ENCODE results near the gene ZSCAN1.

Gene ZSCAN1

DNA sequence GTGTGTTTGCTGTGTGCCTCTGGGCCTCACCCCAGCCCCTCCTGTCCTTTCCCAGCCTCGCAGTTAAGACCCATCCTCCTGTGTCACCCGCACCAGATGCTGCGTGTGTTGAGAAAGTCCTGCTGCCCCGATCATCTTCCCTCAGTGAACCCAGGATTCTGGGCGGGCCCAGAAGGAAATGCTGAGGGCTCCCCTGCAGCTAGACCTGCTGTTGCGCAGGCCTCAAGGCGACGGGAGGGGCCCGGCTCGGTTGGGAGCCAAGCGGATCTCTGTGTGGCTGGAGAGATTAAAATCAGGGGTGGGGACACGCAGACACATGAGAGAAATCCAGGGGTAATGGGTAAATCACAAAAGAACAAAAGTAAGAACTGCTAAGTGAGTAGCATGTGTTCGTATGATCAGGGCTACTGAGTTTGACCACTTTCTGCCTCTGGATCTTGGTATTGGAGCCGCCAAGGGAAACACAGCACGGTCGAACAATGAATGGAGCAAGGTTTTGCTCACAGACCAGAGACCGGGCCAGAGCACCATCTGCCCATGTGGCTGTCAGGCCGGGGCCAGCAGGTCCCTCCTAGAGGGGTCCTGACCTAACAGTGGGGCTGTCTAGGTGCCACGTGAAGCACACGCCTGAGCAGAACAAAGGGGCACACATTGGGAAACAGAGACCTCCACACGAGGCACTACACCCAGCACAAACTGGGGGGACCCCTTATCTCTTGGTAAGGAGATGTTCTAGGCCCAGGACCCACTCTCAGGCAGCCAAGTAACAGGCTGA is 7.1 kb downstream of the ZSCAN1 start:
- no peak for DNase-seq (ENCODE audit: low read depth in 2 of 2)

DNA sequence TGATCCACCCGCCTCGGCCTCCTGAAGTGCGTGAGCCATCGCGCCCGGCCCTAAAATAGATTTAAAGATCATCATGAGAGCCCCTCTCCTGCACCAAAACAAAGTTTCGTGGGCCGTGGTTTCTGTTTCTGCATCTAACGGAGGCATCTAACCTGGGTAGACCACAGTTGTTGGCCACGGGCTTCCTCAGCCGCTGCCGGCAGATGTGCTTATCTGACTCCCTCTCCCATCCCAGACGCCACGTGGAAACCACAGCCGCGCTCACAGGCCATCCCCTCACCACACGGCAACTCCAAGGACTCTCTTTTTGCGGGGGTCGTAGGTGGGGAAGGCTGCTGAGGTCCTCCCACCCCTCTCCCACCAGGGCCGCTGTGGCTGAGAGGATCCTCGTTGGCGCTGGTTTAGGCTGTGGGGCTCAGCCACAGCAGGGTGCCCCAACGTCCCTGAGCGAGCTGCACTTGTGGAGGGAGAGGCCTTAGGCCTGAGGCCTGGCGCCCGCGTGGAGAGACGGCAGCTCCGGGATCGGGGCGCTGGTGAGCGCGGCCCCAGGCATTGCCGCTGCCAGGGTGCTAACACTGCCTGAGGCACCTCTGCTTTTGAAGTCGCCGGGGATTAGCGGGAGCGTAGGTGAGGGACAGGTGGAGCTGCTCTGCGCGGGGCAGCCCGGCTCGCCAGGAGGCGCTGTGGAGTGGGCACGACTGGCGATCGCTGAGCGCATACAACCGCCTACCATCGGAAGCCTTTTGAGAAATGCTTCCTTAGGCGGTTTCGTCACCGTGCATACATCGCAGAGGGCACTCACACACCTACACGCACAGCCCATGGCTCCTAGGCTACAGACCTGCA is 8.9 kb downstream of the ZSCAN1 start:
- no peak for DNase-seq (ENCODE audit: low read depth in 2 of 2)

DNA sequence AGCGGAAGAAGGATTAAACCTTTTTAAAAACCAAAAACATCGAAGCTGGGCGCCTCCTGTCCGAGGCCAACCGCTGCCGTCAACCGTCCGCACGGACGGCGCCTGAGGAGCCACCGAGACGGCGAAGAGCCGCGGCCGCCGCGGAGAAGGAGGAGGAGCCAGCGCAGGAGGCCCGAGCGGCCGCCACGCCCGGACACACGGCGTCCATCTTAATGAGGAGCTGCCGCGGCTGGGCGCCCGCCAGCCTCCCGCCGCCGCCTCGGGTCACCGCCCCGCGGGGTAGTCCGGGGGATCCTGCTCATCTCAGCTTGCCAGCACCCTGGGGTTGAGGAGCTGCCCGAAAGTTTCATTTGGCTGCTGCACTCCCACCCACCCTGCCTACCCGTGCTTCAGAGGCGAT is 10.6 kb downstream of the ZSCAN1 start:
- DNase-seq (ENCODE audit: low read depth in 2 of 2), result no peak

DNA sequence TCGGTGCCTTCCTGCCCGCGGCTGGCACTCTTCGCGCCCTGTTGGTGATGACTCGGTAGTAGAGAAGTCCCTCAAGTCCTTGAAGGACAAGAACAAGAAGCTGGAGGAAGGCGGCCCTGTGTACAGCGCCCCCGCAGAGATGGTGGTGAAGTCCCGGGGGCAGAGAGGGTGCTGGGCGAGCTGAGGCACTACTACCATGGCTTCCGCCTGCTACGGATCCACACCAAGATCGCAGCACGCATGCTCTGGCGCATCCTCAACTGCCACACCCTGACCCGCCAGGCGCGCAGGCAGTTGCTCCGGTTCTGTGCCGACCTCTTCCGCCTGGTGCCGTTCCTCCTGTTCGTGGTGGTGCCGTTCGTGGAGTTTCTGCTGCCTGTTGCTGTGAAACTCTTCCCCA is 11.1 kb downstream of the ZSCAN1 start:
- DNase-seq (ENCODE audit: low read depth in 2 of 2), result no peak

DNA sequence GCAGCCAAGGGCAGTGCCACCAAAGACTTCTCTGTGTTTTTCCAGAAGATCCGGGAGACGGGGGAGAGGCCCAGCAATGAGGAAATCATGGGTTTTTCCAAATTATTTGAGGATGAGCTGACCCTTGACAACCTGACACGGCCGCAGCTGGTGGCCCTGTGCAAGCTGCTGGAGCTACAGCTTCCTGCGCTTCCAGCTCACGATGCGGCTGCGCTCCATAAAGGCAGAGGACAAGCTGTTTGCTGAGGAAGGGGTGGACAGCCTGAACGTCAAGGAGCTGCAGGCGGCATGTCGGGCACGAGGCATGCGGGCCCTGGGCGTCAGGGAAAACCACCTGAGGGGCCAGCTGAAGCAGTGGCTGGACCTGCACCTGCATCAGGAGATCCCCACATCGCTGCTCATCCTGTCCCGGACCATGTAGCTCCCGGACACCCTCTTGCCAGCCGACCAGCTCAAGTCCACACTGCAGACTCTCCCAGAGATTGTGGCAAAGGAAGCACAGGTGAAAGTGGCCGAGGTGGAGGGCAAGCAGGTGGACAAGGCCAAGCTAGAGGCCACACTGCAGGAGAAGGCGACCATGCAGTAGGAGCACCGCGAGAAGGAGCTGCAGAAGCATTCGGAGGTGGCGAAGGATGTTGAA is 11.7 kb downstream of the ZSCAN1 start:
- DNase-seq (ENCODE audit: low read depth in 2 of 2), result no peak

DNA sequence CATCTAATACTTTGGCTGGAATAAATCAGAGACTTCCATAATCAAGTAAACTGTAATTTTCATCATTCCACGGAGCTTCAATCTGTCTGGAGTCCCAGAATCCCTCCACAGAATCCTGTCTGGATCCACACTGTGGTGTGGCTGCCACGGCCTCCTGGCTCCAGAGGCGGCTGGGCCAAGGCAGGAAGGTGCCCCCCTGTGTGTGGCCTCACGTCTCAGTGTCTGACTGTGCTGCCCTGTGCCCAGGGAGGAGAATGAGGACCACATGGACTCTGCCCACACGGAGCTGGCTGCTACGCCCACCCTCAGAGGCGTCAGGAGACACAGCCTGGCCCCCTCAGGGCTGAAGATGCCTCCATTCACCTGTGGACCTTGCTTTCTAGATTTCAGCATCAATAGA is 13.0 kb downstream of the ZSCAN1 start:
- no peak for DNase-seq (ENCODE audit: low read depth in 2 of 2)

DNA sequence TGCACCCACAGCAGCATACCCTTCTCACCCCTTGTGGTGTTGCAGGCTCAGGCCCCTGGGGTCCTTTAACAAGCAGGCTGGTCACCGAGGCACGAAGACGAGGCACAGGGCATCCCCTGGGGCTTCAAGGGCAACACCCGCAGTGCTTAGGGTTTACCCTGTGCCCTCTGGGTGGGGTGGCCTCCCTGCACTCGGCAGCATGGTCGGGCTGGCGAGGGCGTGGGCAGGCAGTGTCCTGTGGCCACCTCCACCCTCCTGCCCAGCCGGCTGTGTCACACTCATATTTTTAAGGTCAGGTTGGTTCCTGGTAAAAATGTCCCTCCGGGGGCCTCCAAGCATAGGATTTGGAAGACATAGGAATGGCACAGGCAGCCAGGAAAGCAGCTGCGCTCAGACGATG is 13.8 kb downstream of the ZSCAN1 start:
- DNase-seq (ENCODE audit: low read depth in 2 of 2), result no peak

DNA sequence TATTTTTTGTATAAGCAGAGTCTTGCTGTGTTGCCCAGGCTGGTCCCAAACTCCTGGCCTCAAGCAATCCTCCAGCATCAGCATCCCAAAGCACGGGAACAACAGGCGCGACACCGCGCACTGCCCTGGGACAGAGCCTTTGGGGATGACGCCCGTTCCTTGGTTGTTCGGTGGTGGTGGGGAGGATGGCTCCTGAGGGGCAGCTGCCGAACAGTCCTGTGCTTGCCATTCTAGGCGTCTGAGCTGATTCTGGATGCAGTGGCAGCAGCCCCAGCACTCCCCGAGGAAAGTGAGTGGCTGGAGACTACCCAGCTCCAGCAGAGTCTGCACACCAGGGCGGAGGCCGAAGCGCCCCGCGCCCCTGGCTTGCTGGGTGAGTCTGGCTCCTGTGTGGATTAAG is 18.4 kb downstream of the ZSCAN1 start:
- no peak for DNase-seq (ENCODE audit: low read depth in 2 of 2)

DNA sequence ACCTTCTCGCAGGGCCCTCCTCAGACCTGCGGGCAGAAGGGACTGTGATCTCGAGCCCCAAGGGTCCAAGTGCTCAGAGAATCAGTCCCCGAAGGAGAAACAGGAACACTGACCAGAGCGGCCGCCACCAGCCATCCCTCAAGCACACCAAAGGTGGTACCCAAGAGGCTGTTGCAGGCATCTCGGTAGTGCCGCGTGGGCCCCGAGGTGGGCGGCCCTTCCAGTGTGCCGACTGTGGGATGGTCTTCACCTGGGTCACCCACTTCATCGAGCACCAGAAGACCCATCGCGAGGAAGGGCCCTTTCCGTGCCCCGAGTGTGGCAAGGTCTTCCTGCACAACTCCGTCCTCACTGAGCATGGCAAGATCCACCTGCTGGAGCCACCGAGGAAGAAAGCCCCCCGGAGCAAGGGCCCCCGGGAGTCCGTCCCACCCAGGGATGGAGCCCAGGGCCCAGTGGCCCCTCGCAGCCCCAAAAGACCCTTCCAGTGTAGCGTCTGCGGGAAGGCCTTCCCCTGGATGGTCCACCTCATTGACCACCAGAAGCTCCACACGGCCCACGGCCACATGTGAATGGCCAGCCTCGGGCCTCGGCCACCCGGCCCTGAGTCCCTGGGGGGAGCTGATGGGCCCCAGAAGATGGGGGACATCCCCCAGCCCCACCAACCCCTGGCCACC is 19.8 kb downstream of the ZSCAN1 start:
- DNase-seq (ENCODE audit: low read depth in 2 of 2), result no peak

DNA sequence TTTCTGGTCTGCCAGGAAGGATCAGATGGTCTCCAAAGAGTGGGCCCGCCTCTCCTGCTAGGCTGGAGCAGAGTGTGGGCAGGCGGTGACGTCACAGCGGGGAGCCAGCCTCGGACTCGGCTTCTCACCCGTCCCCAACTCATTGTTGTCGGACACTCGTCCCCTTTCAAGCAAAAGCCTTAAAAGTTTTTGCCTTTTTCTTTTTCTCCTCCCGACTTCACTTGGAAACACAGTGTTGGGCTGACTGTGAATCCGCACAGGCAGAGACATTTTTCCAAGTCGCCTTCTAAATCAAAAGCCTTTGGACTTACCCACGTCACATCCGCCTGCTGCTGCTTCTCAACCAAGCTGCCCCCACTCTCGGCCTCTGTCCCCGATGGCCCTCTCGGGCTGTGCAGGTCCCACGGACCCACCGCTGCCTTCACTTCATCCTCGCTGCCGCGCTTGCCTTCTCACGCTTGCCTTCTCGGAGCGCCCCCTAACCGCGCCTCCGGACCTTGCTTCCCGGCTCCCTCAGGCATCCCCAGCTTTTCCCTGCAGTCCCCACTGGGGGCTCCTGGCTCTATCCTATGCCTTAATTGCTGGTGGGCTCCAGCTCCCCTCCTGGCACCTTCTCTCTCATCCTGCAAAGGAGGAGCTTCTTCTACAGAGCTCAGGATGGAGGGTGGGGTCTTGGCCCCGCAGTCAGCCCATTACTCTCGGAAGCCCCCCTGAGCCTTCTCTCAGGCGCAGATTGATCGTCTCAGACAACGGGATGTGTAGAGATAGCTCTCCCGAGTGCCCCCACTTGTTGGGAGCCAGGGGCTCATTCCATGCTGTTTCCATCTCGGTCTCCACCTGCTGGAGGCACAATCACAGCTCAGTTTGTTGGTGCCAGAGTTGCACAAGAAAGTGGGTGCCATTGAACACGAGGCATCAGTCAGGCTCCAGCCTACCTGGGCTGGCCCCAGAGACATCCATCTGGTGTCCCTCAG is 21.4 kb downstream of the ZSCAN1 start:
- no peak for DNase-seq (ENCODE audit: low read depth in 2 of 2)

DNA sequence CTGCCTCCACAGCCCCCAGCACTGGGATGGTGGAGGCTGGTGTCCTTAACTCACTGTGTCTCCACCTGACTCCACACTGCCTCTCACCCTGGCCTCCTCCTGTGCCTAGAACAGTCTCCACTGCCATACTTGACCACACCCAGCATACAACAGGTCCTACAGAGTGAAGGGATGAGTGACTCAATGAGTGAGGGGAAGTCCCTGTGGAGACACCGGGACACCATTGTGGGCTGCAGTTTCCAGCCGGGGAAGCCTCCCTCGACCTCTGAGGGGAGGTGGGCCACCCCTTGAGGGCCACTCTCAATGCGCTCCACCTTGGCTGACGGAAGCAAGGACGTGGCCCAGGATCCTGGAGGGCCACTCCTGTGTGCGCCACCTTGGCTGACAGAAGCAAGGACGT is 22.4 kb downstream of the ZSCAN1 start:
- DNase-seq (ENCODE audit: low read depth in 2 of 2), result no peak

DNA sequence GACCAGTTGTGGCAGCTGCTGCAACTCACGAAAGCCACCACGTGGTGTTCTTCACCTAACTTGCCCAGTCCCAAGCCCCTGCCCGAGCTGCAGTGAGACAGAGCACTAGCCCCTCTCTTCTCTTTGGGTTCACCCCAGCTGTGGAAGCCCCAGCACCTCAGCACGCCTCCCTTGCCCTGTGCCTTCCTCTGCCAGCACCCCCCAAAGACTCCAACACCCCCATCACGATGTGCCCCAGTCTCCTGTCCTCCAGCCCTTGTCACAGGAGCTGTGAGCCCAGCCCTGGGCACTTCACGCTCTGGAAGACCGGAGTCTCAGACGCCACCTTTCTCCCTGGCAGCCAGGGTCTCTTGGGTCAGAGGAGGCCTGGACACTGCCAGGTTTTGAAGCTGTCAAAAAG is 23.0 kb downstream of the ZSCAN1 start:
- DNase-seq (ENCODE audit: low read depth in 2 of 2), result no peak

DNA sequence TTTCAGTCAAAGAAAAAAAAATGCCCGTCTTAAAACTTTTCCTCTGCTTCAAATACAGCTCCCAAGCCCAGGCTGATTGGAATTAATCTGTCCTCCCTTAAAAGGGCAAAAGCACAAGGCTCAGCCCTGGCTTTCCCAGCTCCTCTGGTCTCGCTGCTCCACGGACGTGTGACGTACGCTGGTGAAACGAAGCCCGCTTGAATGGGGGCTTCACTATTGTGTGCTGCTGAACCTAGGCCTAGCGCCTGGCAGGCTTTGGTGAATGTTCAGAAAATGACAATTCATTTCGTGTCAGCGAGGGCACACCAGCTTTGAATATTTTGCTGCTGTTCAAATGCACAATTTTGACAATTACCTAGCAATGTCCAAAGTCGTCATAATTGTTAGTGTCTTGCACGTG is 24.6 kb downstream of the ZSCAN1 start:
- no peak for DNase-seq (ENCODE audit: low read depth in 2 of 2)

DNA sequence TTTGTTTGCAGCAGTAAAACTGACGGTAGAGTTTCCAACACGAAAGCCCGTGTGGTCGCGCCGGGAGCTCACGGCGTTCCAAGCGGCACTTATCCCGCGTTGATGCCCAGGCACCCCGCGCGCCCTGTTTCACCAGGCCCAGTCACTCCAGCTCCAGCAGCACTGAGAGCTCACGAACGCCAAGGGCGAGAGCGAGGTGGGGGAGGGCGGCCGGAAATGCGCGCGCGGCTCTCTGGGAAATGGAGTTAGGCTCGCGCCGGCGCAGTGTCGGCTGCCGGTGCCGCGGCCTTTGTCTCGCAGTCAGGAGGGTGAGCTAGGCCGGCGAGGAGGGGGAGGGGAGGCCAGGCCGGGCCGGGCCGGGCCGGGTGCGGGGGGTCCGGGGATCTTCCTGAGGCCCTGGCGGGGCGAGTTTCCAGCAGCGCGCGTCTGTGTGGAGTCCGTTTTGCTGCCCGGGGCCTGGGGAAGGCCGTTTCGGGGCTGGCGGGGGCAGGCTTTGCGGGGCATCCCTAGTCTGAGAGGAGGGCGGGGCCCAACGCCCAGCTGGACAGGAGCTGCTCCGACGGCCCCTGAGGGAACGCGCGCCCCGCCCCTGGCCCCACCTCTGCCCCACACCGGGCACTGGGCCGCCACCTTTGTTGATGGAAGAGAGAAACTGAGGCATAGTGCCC is 25.3 kb downstream of the ZSCAN1 start, which contains the start of gene ZNF135:
TSS of gene ZNF135 (plus strand) at position 280 of the 668 bp plus-strand sequence. CDS start 721 bp downstream, outside the sequence.
- peak; percentile 24 to 45 for DNase-seq (ENCODE audit: low read depth in 2 of 2)

DNA sequence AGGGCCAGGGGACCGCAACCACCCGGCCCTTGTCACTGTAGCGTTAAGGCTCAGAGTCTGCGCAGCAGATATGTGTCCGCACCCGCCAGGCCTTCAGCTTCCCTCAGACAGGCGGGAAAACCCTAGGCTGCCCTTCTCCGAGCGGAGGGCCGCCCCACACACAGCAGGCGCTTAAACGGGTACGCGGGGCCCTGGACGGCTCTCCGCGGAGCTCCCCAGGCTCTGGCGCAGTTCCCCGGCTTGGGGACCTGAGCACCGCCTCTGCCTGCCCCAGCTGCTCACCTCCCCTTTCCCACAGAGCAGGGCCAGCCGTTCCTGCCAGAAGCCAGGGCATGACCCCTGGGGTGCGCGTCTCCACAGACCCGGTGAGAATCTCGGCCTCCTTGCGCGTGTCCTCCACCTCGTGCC is 25.9 kb downstream of the ZSCAN1 start:
- DNase-seq (ENCODE audit: low read depth in 2 of 2), result no peak

DNA sequence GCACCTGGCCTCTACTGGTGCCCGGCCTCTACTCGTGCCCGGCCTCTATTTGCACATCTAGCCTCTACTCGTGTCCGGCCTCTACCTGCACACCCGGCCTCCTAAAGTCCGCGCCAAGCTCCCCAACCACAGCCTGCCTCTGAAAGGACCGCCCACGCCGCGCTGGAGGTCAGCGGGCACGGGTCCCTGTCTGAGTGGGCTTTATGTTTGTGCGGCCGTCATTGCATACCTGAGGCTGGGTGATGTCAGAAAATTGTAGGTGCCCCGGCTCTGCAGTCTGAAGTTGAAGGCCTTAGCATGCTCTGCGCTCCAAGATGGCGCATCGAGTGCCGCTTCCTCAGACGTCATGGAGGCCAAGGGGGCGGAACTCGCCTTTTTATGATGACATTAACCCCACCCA is 26.4 kb downstream of the ZSCAN1 start:
- no peak for DNase-seq (ENCODE audit: low read depth in 2 of 2)

DNA sequence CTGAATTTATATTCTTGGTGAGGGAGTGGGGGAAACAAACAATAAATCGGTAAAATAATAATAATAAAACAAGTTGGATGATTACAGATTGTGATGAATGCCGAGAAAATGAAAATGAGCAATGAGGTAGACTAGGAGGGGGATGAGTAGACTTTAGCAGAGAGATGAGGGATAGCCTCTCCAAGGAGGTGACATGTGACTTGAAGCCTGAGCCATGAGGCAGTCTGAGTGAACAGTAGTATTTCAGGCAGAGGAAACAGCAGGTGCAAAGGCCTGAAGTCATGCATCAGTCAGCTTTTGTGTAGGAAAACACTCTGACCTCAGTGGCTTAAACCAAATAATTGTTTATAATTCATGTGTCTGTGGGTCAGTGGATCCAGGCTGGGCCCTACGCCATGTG is 29.9 kb downstream of the ZSCAN1 start:
- DNase-seq (ENCODE audit: low read depth in 2 of 2), result no peak

DNA sequence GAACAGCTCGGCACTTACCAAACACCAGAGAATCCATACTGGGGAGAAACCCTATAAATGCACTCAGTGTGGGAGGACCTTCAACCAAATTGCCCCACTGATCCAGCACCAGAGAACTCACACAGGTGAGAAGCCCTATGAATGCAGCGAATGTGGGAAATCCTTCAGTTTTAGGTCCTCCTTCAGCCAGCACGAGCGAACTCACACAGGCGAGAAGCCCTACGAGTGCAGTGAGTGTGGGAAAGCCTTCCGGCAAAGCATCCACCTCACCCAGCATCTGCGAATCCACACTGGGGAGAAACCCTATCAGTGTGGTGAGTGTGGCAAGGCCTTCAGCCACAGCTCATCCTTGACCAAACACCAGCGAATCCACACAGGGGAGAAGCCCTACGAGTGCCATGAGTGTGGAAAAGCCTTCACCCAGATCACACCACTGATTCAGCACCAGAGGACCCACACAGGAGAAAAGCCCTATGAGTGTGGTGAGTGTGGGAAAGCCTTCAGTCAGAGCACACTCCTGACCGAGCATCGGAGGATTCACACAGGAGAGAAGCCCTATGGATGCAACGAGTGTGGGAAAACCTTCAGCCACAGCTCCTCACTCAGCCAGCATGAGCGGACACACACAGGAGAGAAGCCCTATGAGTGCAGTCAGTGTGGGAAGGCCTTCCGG is 33.6 kb downstream of the ZSCAN1 start:
- no peak for DNase-seq (ENCODE audit: low read depth in 2 of 2)

DNA sequence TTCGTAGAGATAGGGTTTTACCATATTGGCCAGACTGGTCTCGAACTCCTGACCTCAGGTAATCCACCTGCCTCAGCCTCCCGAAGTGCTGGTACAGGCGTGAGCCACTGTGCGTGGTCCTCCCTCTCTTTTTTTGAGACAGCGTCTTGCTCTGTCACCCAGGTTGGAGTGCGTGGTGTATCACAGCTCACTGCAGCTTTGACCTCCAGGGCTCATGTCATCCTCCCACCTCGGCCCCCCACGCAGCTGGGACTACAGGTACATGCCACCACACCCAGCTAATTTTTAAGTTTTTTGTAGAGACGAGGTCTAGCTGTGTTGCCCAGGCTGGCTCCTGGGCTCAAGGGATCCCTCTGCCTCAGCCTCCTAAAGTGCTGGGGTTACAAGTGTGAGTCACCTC is 46.0 kb downstream of the ZSCAN1 start:
- no peak for DNase-seq (ENCODE audit: low read depth in 2 of 2)

DNA sequence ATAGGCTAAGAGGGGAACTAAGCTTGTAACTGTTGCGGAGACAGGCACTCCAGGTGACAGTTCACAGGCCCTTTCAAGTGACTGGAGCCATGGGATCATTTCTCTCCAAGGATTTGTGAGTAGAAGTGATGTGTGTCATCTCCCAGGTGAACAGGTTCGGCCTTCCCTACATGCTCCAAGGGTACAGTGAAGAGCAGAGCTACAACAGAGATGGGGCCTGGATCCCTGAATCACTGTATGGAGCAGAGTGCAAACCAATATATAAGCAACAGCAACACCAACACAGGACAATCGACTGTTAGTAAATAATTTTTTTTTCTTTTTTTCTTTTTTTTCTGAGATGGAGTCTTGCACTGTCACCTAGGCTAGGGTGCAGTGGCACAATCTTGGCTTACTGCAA is 49.2 kb downstream of the ZSCAN1 start:
- no peak for DNase-seq (ENCODE audit: low read depth in 2 of 2)

Measured in stimulated activated CD4-positive, alpha-beta T cell treated with anti-CD3 and anti-CD28 coated beads, Interleukin-12 subunit alpha, Interleukin-12 subunit beta, amount 100 ng/mL, for 24 hours (primary cell).